Hematopoietic multipotent progenitor cell treated with erythropoietin and hydrocortisone succinate and interleukin-3 and kit ligand, for 15 days (in vitro differentiated cells): Measurements from ENCODE around the gene PVALEF.

Source experiments
- DNase-seq: peaks from one replicate; pipeline ENCODE4 v3.0.0-alpha.2; 2015; ENCODE audit warnings: low spot score

PVALEF gene

GRCh38 chr17:81165246-81166032, at the start of gene PVALEF:
PVALEF (plus strand) TSS chr17:81165507; CDS start chr17:81181227, 15,720 bp downstream.
- DNase-seq = no peak

GRCh38 chr17:81115749-81116464, 49.4 kb upstream of the PVALEF start:
- no peak for DNase-seq

GRCh38 chr17:81116704-81117103, 48.6 kb upstream of the PVALEF start:
- no peak for DNase-seq

GRCh38 chr17:81117672-81118198, 47.6 kb upstream of the PVALEF start:
- no peak for DNase-seq

- no peak for DNase-seq
Measured at GRCh38 chr17:81118308-81119221, 46.7 kb upstream of the PVALEF start.

- DNase-seq = peak; percentile 77
Measured at GRCh38 chr17:81119223-81120148, 45.8 kb upstream of the PVALEF start.

- DNase-seq = no peak
Measured at GRCh38 chr17:81120149-81120484, 45.2 kb upstream of the PVALEF start.

- no peak for DNase-seq
Measured at GRCh38 chr17:81120695-81121621, 44.3 kb upstream of the PVALEF start.

GRCh38 chr17:81121841-81122733, 43.2 kb upstream of the PVALEF start:
- DNase-seq = no peak

- no peak for DNase-seq
Measured at GRCh38 chr17:81123052-81124048, 42.0 kb upstream of the PVALEF start.

GRCh38 chr17:81124377-81124776, 40.9 kb upstream of the PVALEF start:
- DNase-seq = no peak

- DNase-seq = no peak
Measured at GRCh38 chr17:81125573-81126081, 39.7 kb upstream of the PVALEF start.

GRCh38 chr17:81126281-81127132, 38.8 kb upstream of the PVALEF start:
- DNase-seq = no peak

- no peak for DNase-seq
Measured at GRCh38 chr17:81127133-81127455, 38.2 kb upstream of the PVALEF start.

GRCh38 chr17:81127526-81128177, 37.7 kb upstream of the PVALEF start:
- DNase-seq = no peak

- no peak for DNase-seq
Measured at GRCh38 chr17:81128338-81128737, 37.0 kb upstream of the PVALEF start.
